Stimulated activated CD8-positive, alpha-beta memory T cell treated with anti-CD3 and anti-CD28 coated beads, Interleukin-15, amount 100 ng/mL, for 24 hours (primary cell): Measurements from ENCODE around the gene FAM149A.

Experiments
- DNase-seq: peaks from one replicate; pipeline ENCODE4 v3.0.0-alpha.2; 2020; ENCODE audit warnings: low read depth

FAM149A gene

DNA sequence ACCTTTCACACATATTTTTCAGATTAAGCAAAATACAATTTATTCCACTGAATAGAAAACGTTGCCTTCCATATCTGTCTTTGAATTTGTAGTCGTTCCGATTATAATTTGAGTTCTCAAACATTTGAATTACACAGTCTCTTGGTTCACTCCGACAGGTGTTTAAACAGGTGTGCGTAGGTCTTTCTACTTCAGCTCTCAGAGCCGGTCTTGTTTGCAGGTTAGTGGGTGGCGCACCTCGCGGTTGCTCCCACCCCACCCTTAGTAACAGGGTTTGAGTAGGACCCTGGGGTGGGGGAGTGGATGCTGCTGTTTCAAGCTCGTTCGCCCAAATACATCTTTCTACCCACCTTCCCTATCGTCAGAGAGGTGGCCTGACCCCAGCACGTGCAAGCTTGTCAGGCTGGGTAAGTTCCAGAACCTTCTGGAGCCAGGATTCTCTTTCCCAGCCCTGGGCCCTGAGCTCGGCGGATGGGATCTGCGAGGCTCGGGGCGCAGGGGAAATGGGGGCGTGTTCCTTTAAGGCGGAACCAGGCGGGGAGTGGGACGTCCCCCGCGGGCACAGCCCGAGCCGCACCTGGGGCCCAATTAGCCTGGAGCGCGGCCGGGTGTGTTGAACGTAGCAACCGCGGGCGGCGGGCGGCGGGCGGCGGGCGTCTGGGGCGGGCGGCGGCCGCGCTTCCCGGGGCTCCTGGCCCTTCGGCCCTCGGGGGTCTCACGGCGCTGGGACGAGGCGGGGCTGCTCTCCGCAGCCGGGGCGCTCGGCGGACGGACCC is at the start of gene FAM149A:
FAM149A (plus strand) TSS at position 591 of the 776 bp plus-strand sequence.
- DNase-seq: peak; percentile 20

DNA sequence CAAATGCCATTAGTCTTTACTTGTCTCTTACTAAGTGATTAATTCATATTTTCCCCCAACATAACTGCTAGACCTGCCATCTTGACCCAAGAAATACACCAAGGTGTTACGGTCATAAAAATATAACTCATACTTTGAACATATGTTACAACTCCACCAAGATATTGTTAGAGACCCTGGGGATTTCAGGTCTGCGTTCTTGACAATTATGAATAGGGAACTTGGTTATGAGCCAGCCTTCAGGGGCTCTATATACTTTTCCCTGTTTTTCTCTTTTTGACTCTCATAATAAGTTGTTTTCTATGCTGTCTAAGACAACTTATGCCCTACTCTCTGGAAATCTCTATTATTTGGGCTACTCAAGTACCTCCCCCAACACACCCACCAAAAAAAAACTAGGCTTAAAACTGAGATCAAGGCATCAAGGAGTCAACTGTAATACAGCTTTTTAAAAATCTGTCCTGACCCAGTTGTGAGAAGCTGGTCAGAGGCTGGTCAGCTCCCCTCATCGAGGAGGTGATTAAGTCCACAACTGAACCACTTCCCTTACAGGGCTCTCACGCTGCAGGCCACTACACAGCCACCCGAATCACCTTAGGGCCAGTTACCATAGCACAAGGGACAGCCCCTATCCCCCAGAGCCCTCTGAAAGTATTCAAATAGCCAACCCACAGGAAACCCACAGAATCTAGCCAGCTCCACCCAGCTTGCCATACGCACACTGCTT is 46.1 kb upstream of the FAM149A start:
- no peak for DNase-seq

DNA sequence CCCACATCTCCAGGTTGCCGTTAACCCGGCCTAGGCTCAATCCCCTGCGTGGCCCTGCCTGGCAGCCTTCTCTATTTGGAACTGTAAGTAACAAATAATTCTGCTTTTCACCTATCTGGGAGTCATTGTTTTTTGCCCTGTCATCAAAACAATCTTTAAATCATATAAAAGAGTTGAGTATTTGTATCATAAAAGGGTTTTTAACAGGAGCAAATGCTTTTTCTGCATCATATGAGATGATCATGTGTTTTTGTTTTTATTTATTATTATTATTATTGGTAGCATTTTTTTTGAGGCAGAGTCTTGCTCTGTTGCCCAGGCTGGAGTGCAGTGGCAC is 45.6 kb upstream of the FAM149A start:
- no peak for DNase-seq

DNA sequence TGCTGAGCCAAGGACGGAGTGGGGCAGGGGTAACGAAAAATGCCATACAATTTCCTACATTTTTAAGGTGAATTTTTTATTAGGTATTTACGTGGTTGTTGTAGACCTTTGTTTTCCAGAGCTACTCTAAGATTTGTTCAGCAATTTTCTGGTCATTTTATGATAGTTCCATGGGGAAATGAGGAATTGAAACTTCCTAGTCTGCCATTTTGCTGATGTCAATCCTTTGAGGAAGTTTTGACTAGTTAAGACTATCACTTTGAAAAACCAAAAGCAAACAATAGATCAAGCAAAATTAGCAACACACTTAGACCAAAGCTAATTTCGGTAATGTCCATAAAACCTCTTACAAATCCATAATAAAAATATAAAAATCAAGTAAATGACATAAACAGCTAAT is 42.6 kb upstream of the FAM149A start:
- no peak for DNase-seq

DNA sequence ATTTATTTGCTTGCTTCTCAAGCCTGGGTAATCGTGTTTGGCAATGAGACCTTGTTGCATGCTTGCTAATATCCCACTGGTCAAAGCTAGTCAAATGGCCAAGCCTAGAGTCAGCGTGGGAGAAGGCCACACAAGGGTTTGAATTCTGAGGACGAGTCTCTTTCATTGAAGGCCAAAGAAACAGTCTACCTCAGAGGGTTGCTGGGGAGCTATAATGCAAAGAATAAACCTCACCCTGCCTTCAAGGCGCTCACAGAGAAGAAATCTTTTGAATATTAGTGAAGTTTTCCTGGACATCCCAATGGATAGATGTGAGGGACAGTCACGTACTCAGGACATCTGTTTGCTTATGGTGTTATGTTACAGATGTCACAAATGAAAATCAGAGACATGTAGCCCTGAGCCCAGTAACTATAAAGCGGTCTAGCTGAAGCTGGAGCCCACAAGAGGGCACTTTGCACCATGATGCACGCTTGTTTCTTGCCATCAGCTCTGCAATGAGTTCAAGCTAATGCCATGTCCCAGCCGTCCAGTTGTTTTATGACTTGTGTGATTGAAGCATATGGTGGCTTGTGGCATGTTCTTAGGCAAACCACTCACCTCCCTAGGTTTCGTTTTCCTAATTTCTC is 36.6 kb upstream of the FAM149A start:
- no peak for DNase-seq

DNA sequence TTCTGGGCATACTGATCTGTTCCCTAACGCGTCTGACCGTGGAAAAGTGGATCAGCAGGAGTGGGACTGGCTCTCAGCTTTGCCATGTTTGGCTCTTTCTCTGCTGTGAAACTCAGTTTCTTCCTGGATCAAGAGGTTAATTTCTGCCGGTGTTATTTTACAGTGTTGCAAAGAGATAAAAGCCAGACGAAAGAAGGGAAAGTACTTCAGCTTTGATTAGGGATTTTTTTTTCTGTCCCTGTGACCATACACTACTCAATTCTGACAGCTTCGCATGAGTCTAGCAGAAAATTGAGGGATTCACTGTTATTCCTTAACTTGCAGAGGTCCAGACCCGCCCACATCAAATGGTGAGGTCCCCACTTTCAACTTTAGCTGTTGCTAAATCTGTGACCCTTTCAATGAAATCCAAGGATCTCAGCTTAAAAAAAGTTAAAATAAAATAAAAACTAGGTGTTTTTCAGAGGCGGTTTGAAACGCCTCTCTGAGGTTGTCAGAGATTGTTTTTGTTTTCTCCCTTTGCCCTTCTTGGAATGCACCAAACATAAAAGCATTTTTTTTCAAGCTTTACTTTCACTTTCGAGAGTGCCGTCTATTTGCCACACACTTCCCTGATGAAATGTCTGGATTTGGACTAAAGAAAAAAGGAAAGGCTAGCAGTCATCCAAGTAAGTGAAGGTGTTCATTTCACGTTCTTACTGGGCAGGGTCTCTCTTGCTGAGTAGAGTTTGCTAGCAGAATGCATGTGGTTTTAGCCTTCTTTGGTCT is 35.7 kb upstream of the FAM149A start, which contains the start of gene TLR3:
TLR3 (plus strand) TSS at position 576 of the 768 bp plus-strand sequence. CDS start 7,464 bp downstream, outside the sequence.
- no peak for DNase-seq

DNA sequence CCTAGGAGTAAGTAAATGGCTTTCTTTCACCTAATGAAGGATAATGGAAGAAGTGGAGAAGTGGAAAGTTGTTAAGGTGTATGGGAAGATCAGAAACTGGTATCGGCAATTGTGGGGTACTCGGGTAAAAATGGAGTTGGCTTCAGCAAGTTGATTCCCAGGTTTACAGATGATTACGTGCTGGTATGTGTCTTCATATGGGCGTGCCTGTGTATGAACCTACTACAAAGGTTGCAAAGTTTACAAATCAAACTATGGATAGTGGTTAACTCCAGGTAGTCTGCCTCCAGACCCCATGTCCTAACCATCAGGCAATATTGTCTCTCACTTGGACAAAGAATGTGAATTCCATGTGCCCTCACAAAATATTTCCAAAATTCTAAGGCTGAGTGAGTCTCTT is 34.8 kb upstream of the FAM149A start:
- no peak for DNase-seq

DNA sequence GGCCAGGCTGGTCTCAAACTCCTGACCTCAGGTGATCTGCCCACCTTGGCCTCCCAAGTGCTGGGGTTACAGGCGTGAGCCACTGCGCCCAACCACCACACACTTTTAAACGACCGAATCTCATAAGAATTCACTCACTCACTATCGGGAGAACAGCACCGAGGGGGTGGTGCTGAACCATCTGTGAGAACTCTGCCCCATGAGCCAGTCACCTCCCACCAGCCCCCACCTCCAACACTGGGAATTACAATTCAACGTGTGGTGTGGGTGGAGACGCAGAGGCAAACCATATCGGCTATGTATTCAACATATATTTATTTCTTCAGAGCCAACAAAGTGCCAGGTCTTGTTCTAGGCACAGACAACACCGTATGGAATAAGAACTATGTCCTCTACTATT is 32.0 kb upstream of the FAM149A start:
- DNase-seq: no peak

DNA sequence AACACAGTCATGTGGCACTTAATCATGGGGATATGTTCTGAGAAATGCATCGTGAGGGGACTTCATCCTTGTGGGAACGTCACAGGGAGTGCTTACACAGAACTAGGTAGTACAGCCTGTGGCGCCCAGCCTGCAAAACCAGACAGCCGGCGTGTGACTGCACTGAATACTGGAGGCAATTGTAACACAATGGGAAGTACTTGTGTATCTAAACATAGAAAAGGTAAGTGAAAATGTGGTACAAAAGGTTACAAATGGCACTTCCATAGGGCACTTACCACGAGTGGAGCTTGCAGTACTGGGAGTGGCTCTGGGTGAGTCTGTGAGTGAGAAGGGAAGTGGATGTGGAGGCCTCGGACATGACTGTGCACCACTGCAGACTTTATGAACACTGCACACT is 30.3 kb upstream of the FAM149A start:
- no peak for DNase-seq

DNA sequence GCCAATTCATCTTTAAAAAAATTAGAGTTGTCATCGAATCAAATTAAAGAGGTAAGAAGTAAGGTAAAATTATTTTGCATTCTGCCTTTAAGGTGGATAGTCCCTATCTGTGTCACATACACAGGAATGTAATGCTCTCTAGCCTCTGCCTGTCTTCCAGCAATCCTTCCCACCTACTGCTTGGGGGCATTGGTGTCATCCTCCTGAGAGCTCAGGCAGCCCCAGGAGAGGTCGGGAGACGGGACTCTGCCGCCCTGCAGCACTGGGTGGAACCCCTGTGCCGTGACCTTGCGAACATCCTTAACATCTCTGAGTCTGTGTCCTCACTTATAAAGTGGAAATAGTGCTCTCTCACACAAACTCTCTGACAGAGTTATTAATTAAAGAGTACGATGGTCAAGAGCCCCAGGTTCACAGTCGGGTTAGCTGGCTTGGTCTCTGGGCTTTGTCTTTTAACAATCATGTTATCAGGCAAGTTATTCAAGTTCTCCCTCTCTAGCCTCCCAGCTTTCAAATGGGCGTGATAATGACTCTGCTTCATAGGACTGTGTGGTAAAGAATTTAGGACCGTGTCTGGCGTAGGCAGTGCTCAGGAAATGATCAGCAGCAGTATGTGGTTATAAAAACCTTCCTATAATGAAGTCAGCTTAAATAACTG is 25.4 kb upstream of the FAM149A start:
- no peak for DNase-seq

DNA sequence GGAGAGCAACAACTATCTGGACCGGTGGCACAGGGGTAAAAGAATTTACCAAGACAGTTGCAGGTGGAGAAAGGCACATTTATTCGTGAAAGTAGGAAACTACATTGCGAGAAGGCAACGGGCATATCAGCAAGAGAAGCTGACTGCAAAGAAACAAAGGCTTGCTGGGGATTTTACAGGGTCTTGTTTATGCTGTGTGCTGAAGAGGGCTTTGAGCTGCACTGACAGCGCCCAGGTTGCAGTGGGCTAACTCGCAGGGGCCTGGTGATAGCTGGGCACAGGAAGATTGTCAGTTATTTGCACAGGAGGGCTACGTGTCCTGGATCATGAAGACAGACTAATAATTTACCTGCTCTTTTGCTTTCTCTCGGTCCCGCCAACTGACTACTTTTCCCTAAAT is 24.8 kb upstream of the FAM149A start:
- DNase-seq: no peak

DNA sequence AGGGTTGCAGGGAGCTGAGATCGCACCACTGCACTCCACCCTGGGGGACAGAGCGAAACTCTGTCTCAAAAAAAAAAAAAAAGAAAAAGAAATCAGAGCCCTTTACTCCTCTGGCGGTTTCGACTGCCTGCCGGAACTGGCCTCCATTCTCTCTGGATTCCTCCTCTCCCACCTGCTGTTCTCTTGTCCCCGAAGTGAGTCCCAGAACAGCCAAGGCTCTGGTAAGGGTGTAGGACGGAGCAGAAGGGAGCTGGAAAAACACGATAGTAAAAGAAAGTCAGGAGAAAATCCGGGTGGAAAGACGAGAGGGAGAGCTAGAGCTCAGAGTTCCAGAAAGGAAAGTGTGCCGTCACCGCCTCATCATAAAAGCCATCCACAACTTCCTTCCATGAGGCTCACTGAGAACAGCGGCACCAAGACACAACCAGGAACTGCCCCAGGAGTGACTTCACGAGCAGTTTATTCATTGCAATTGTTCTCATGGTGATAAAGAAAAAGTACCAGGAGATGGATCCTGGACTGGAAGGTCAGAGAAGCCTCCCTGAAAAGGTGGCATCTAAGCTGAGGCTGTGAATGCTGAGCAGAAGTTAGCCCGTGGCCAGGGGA is 23.2 kb upstream of the FAM149A start:
- no peak for DNase-seq

DNA sequence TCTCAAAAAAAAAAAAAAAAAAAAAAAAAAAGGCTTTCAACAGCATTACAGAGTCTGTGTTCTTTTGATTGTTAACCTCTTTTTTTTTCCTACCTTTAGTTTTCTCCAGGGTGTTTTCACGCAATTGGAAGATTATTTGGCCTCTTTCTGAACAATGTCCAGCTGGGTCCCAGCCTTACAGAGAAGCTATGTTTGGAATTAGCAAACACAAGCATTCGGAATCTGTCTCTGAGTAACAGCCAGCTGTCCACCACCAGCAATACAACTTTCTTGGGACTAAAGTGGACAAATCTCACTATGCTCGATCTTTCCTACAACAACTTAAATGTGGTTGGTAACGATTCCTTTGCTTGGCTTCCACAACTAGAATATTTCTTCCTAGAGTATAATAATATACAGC is 22.3 kb upstream of the FAM149A start:
- no peak for DNase-seq

DNA sequence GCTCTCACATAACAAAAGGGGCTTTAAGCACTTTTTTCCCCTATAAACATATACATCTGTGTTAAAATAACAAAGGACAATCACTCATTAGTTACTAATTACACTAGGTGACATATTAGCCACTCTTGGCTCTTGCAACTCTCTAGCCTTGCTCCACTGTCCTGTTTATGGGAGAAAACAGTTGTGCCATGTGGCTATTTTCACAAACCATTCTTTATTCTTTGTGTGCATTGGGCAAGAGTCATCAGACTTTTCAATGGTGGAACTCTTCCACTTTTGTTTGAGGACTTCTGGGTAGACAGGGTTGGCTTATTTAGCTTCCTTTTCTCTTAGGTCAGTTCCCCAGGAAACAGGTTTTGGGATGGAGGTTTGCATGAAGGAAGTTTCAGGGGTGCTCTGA is 16.0 kb upstream of the FAM149A start:
- DNase-seq: no peak

DNA sequence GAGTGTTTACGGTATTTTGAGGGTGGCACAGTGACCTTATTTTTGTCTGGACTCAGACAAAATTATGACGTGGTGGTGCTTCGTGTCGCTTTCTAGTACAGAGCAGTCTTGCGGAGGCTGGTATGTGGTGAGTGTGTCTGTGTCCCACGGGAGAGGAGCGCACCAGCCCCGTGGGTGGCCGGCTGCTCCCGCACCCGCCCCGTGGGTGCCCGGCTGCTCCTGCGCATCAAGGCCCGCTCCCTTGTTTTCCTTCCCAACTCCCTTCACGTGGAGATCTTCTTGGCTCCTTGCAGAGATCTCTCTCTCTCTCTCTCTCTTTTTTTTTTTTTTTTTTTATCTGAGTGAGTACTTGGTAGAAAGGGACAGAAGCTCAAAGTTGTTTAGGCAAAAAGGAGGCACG is 12.2 kb upstream of the FAM149A start:
- no peak for DNase-seq

DNA sequence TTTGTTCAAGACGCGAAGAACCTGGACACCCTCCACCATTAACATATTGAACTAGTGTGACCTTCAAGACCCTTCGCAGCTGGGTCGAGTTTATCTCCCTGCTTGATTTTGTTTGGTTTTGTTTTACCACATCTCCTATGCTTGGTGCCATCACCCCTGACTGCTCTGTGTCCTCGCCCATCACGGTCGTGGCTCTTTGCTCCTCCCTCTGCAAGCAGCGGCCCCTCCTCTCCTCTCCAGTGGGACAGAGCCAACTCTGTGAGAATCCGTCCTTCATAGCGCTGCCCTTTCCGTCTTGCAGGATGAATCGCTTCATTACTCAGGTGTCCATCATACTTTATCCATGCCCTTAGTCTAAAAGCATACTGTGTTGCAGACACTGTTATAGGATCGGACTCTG is 9.1 kb upstream of the FAM149A start:
- DNase-seq: no peak

DNA sequence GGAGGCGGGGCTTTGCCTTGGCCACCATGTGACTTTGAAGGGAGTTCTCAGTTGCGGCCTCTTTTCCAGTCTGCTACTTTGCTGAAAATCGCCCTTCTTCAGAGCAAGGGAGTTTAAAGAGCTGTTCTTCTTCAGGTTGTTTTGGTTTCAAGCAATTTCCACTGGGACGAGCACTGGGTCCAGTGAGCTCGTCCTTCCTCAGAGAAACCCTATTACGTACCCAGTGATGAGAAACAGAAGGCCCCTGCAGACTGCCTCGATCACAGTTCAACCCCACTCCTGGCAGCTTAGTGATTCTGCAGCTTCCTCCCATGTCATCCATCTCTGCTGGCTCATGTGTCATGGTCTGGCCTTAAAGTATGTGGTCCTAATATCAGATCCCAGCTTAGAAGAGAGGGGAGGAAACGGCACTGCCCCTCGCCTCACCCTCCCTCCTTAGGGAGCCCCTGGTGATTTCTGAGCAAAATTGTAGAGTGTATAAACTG is 7.8 kb upstream of the FAM149A start:
- no peak for DNase-seq

DNA sequence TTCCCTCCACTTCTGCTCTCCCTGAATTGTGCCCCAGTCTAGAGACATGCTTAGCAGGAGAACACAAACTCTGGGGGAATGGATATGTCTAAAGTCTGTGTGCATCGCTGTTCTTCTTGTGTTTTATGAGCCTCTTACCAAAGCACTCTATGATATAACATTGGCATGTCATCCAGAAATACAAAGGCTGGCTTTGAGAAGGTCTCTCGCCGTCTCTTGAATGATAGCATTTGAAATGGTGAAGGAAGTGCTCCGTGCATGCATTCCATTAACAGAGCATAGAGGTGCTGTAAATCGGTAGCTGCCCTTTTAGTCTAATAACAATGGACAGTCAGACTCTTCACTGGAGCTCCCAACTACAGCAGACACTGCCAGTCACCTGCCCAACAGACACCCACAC is 7.1 kb upstream of the FAM149A start:
- no peak for DNase-seq

DNA sequence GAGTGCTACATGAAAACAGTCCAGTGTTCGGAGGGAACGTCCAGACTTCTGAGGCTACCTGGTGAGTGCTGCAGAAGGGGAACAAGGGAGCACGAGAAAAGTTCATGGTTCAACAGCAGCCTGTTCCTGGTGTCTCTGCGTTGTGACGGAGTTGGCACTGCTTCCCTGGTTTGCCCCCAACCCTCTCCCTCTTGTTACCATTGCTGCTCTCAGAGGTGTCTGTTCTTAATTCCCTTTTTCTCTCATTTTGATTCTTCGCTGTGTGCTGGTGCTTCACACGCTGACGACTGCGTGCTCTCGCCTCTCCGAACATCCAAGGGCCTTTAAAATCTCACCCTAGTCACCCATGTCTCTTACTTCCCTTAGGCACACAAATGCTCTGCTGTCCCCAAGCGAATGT is 1.6 kb upstream of the FAM149A start:
- DNase-seq: no peak

DNA sequence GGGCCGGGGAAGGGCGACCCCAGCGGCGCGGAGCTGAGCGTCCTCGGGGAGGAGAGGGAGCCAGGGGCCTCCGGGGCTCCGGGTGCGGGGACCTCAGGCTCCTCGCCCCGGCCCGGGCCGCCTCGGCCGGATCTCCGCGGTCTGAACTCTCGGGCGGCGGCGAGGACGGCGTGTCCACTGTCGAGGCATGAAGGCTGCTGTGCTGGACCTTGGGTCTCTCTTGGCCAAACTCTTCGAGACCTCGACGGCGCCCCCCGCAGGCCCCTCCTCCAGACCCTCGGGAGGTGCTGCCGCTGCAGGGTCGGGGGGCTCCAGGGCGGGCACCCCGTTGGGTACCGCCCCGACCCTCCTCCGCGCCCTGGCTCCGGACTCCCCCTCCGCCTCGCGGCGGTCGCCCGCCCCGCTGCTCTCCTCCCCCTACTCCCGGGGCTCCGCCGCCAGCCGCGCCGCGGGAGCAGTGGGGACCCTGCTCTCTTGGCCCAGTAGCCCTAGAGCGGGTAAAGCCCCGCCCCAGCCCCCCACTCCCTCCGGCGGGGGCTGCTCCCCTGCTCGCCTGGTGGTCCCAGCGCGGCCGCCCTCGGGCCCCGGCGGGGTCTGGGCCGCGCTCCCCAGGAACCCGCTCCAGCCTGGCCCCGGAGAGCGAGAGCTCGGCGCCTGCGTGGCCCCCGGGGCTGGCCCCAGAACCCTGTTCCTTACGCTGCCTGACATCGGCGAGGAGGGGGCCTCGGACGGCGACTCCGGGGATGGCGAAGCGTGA is 564 bp downstream of the FAM149A start:
- no peak for DNase-seq
